GM12875 (cell line): ENCODE results near the gene HARBI1.

ENCODE experiments used
- H3K4me3 ChIP-seq: one replicate; pipeline ENCODE4 v1.5.1; 2011; ENCODE audit warnings: low read depth, low read length, control low read depth
- CTCF ChIP-seq: IDR thresholded peaks from 2 replicates; pipeline ENCODE4 v1.5.1; 2011; ENCODE audit warnings: low read depth, mild to moderate bottlenecking, control low read depth, inconsistent platforms, low read length, moderate library complexity, borderline replicate concordance; ENCODE audit not compliant: insufficient read depth

The HARBI1 gene

GRCh38 chr11:46661836-46662235, 44.8 kb upstream of the HARBI1 start:
- no peak for TF ChIP-seq CTCF

DNA sequence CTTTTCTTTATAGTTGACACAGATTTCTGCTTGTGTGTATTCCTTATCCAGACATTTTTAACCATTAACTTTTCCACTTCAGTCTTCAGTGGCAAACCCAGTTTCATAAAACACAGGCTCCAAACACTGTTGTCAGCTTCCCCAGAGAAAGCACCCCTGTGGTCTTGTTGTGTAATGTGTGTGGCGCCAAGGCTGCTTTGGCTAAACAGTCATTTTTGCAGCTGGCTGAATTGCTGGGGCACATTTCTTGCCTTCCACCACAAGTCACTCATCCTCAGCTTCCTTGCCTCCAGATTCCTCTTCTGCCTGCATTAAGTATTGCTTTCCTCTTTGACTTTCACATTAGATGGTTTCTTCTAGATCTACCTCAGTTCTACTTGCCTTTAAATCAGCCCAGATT, 42.9 kb upstream of the HARBI1 start:
- TF ChIP-seq CTCF: no peak
- no peak overlapping the region for H3K4me3 ChIP-seq

More at GRCh38 chr11:46661836-46662235, 44.8 kb upstream of the HARBI1 start:
- no peak overlapping the region for H3K4me3 ChIP-seq

GRCh38 chr11:46658259-46658658, 41.2 kb upstream of the HARBI1 start:
- TF ChIP-seq CTCF: no peak
- H3K4me3 ChIP-seq: no peak overlapping the region

- no peak for TF ChIP-seq CTCF
Observed at GRCh38 chr11:46657186-46657585, 40.2 kb upstream of the HARBI1 start.

GRCh38 chr11:46655631-46656030, 38.6 kb upstream of the HARBI1 start:
- TF ChIP-seq CTCF: no peak

More at GRCh38 chr11:46657186-46657585, 40.2 kb upstream of the HARBI1 start:
- no peak overlapping the region for H3K4me3 ChIP-seq

GRCh38 chr11:46649180-46649738, 32.2 kb upstream of the HARBI1 start:
- TF ChIP-seq CTCF: no peak
- no peak overlapping the region for H3K4me3 ChIP-seq

More at GRCh38 chr11:46655631-46656030, 38.6 kb upstream of the HARBI1 start:
- H3K4me3 ChIP-seq: no peak overlapping the region

GRCh38 chr11:46643986-46644385, 27.0 kb upstream of the HARBI1 start:
- no peak for TF ChIP-seq CTCF
- H3K4me3 ChIP-seq: no peak overlapping the region
